B cell (primary cell): ENCODE results near the gene FIZ1.

Source experiments
- CTCF ChIP-seq: fragments of 200-600 bp; IDR thresholded peaks from one replicate; pipeline ENCODE4 v1.8.0; 2022; ENCODE audit warnings: antibody characterized with exemption, mild to moderate bottlenecking
- EZH2 ChIP-seq: IDR thresholded peaks from 2 replicates; pipeline ENCODE4 v1.6.1; 2012; ENCODE audit warnings: borderline replicate concordance, low read depth, mild to moderate bottlenecking, moderate library complexity, low read length; ENCODE audit not compliant: insufficient read depth, poor library complexity, severe bottlenecking

- no peak for TF ChIP-seq CTCF
- no peak for TF ChIP-seq EZH2
Measured at GRCh38 chr19:55596304-55596703, 3.0 kb downstream of the FIZ1 start.
